Measurements from ENCODE around the gene POLR3B.
"Not testable (repeated sequence)": the region's sequence is repeated elsewhere in the genome, so short reads cannot be mapped to it uniquely, and the experiment has no call there.

The POLR3B gene

GRCh38 chr12:106455111-106455510 lies 97.6 kb downstream of the POLR3B start:
- TF ChIP-seq, protein P1, sequence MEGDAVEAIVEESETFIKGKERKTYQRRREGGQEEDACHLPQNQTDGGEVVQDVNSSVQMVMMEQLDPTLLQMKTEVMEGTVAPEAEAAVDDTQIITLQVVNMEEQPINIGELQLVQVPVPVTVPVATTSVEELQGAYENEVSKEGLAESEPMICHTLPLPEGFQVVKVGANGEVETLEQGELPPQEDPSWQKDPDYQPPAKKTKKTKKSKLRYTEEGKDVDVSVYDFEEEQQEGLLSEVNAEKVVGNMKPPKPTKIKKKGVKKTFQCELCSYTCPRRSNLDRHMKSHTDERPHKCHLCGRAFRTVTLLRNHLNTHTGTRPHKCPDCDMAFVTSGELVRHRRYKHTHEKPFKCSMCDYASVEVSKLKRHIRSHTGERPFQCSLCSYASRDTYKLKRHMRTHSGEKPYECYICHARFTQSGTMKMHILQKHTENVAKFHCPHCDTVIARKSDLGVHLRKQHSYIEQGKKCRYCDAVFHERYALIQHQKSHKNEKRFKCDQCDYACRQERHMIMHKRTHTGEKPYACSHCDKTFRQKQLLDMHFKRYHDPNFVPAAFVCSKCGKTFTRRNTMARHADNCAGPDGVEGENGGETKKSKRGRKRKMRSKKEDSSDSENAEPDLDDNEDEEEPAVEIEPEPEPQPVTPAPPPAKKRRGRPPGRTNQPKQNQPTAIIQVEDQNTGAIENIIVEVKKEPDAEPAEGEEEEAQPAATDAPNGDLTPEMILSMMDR (conservative IDR thresholded peaks at IDR 0.05; ENCODE audit: low read depth, low read length), result no peak
- no peak overlapping the region for H3K4me3 ChIP-seq (ENCODE audit: low read depth, low read length)
- no peak for DNase-seq (ENCODE audit: low read depth)

DNA sequence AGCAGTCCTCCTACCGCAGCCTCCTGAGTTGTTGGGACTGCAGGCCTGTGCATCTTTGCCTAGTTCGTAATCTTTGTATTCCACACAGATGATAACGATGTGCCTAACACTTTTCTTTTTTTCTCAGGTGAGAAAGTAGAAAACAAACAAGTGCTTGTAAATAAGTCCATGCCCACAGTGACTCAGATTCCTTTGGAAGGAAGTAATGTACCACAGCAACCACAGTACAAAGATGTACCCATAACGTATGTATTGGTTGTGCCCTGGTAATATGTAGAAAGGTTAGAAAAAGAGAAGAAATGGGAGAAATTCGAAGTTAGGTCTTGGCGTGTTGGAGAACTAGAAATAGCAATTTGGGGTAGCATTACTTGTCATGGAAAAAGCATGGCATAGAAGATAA lies 101.6 kb downstream of the POLR3B start:
- H3K4me3 ChIP-seq (ENCODE audit: low read depth, low read length), result no peak overlapping the region
- no peak for DNase-seq (ENCODE audit: low read depth)
- TF ChIP-seq, protein P1 (conservative IDR thresholded peaks at IDR 0.05; ENCODE audit: low read depth, low read length), result no peak

- no peak overlapping the region for H3K4me3 ChIP-seq (ENCODE audit: low read depth, low read length)
- DNase-seq (ENCODE audit: low read depth), result no peak
- TF ChIP-seq, protein P1 (conservative IDR thresholded peaks at IDR 0.05; ENCODE audit: low read depth, low read length), result no peak
Observed at GRCh38 chr12:106459534-106459933, 102.0 kb downstream of the POLR3B start.

GRCh38 chr12:106461730-106462129 lies 104.2 kb downstream of the POLR3B start:
- H3K4me3 ChIP-seq (ENCODE audit: low read depth, low read length), result no peak overlapping the region
- no peak for DNase-seq (ENCODE audit: low read depth)
- TF ChIP-seq, protein P1 (conservative IDR thresholded peaks at IDR 0.05; ENCODE audit: low read depth, low read length), result no peak

DNA sequence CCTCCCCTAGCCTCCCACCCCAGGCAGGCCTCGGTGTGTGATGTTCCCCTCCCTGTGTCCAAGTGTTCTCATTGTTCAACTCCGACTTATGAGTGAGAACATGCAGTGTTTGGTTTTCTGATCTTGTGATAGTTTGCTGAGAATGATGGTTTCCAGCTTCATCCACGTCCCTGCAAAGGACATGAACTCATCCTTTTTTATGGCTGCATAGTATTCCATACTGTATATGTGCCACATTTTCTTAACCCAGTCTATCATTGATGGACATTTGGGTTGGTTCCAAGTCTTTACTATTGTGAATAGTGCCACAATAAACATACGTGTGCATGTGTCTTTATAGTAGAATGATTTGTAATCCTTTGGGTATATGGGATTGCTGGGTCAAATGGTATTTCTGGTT lies 108.1 kb downstream of the POLR3B start:
- not testable (repeated sequence) for DNase-seq (ENCODE audit: low read depth)

GRCh38 chr12:106475662-106476061 lies 118.1 kb downstream of the POLR3B start:
- not testable (repeated sequence) for H3K4me3 ChIP-seq (ENCODE audit: low read depth, low read length); DNase-seq (ENCODE audit: low read depth)

More for the DNA sequence above, 108.1 kb downstream of the POLR3B start:
- not testable (repeated sequence) for H3K4me3 ChIP-seq (ENCODE audit: low read depth, low read length)

GRCh38 chr12:106477627-106478026 lies 120.1 kb downstream of the POLR3B start:
- H3K4me3 ChIP-seq (ENCODE audit: low read depth, low read length); DNase-seq (ENCODE audit: low read depth): not testable (repeated sequence)

GRCh38 chr12:106480251-106480650 lies 122.7 kb downstream of the POLR3B start:
- H3K4me3 ChIP-seq (ENCODE audit: low read depth, low read length), result no peak overlapping the region
- DNase-seq (ENCODE audit: low read depth), result no peak
- TF ChIP-seq, protein P1 (conservative IDR thresholded peaks at IDR 0.05; ENCODE audit: low read depth, low read length), result no peak

DNA sequence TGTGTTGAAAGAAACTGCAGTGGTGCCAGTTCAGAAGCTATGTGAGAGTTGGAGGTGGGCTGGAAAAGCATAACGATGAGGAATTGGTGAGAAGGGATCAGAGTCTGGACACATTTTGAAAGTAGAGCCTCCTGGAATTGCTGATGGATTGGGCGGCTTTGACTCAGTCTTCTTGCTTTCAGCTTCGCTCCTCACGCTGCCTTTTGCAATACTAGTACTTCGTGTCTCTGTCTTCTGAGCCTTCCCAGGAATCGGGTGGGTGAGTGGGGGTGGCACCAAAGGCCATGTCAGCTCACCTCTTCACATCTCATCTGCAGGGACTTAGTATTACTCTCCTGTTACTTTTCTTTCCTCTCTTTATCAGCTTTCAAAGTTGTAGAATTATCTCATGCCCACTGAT lies 123.7 kb downstream of the POLR3B start:
- no peak overlapping the region for H3K4me3 ChIP-seq (ENCODE audit: low read depth, low read length)
- no peak for DNase-seq (ENCODE audit: low read depth)
- TF ChIP-seq, protein P1 (conservative IDR thresholded peaks at IDR 0.05; ENCODE audit: low read depth, low read length), result no peak
